ENCODE measurements around the gene GMCL1.
"Not testable (repeated sequence)": the region's sequence is repeated elsewhere in the genome, so short reads cannot be mapped to it uniquely, and the experiment has no call there.

The GMCL1 gene

GRCh38 chr2:69798290-69798908 is 31.1 kb upstream of the GMCL1 start:
- DNase-seq (ENCODE audit: insufficient read length, low spot score) (no peak), FAIRE-seq (no peak)
- TF ChIP-seq, protein P1, sequence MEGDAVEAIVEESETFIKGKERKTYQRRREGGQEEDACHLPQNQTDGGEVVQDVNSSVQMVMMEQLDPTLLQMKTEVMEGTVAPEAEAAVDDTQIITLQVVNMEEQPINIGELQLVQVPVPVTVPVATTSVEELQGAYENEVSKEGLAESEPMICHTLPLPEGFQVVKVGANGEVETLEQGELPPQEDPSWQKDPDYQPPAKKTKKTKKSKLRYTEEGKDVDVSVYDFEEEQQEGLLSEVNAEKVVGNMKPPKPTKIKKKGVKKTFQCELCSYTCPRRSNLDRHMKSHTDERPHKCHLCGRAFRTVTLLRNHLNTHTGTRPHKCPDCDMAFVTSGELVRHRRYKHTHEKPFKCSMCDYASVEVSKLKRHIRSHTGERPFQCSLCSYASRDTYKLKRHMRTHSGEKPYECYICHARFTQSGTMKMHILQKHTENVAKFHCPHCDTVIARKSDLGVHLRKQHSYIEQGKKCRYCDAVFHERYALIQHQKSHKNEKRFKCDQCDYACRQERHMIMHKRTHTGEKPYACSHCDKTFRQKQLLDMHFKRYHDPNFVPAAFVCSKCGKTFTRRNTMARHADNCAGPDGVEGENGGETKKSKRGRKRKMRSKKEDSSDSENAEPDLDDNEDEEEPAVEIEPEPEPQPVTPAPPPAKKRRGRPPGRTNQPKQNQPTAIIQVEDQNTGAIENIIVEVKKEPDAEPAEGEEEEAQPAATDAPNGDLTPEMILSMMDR (IDR thresholded peaks at IDR 0.05; ENCODE audit: insufficient read depth, missing control alignments), result no peak

- TF ChIP-seq, protein P1 (IDR thresholded peaks at IDR 0.05; ENCODE audit: insufficient read depth, missing control alignments), result no peak
- FAIRE-seq (no peak), DNase-seq (ENCODE audit: insufficient read length, low spot score) (no peak)
These were observed 30.4 kb upstream of the GMCL1 start for GRCh38 chr2:69798909-69799526.

GRCh38 chr2:69801745-69802290 is 27.6 kb upstream of the GMCL1 start:
- TF ChIP-seq, protein P1 (IDR thresholded peaks at IDR 0.05; ENCODE audit: insufficient read depth, missing control alignments), result no peak
- FAIRE-seq (no peak), DNase-seq (ENCODE audit: insufficient read length, low spot score) (no peak)

DNA sequence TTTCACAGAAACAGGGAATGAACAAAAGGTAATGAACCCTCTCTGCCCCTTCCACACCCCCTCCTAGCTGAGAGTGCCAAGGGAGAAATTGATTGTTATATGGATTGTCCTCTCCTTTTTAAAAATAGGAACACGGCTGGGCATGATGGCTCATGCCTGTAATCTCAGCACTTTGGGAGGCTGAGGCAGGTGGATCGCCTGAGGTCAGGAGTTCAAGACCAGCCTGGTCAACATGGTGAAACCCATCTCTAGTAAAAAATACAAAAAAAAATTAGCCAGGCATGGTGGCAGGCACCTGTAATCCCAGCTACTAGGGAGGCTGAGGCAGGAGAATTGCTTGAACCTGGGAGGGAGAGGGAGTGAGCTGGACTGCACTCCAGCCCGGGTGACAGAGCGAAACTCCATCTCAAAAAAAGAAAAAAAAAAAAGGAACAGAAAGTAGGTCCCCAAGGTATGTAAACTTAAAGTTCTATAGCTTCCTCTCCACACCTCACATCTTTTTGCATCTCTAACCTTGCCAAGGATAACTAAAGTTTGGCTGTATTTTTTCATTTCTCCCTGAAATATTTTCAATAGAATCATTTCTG is 26.6 kb upstream of the GMCL1 start:
- not testable (repeated sequence) for FAIRE-seq; DNase-seq (ENCODE audit: insufficient read length, low spot score)

GRCh38 chr2:69804416-69804815 is 25.0 kb upstream of the GMCL1 start:
- DNase-seq (ENCODE audit: insufficient read length, low spot score), result no peak
- TF ChIP-seq, protein P1 (IDR thresholded peaks at IDR 0.05; ENCODE audit: insufficient read depth, missing control alignments), result no peak
- no peak for FAIRE-seq

GRCh38 chr2:69805887-69806286 is 23.6 kb upstream of the GMCL1 start:
- TF ChIP-seq, protein P1 (IDR thresholded peaks at IDR 0.05; ENCODE audit: insufficient read depth, missing control alignments), result no peak
- DNase-seq (ENCODE audit: insufficient read length, low spot score), result no peak
- no peak for FAIRE-seq

GRCh38 chr2:69807821-69808540 is 21.5 kb upstream of the GMCL1 start:
- no peak for FAIRE-seq
- TF ChIP-seq, protein P1 (IDR thresholded peaks at IDR 0.05; ENCODE audit: insufficient read depth, missing control alignments), result no peak
- no peak for DNase-seq (ENCODE audit: insufficient read length, low spot score)
